Epithelial cell of proximal tubule (primary cell): ENCODE results near the gene FASN. TPM values are rescaled to one million over a fixed set of nuclear protein-coding genes. Genes with fewer than 3 reads are reported as not detected.

Source experiments
- DNase-seq: peaks from one replicate; pipeline ENCODE4 v3.0.0-alpha.2; 2011; ENCODE audit warnings: low read depth
- H3K4me3 ChIP-seq: 2 replicates; pipeline ENCODE4 v1.5.1; 2011; ENCODE audit warnings: low read depth, mild to moderate bottlenecking, low read length
- CTCF ChIP-seq: conservative IDR thresholded peaks from 2 replicates; pipeline ENCODE4 v1.5.1; 2012; ENCODE audit warnings: low read depth, mild to moderate bottlenecking, low read length
- total RNA-seq: library from RNA; depleted of rRNA; stranded (reverse); fragments of >200 nt; gene quantifications from 2 replicates; pipeline ENCODE4 v1.2.3, GENCODE V29; 2015

The FASN gene
- total RNA-seq, 1 donor from 2014 or later, result 94.7 TPM

GRCh38 chr17:82129095-82129494 is 31.1 kb upstream of the FASN start:
- H3K4me3 ChIP-seq, result no peak overlapping the region
- TF ChIP-seq CTCF, result peak; percentile 40
- no peak for DNase-seq

GRCh38 chr17:82128287-82128686 is 30.3 kb upstream of the FASN start:
- no peak for DNase-seq
- H3K4me3 ChIP-seq, result no peak overlapping the region
- no peak for TF ChIP-seq CTCF

- no peak for TF ChIP-seq CTCF
- DNase-seq, result no peak
- no peak overlapping the region for H3K4me3 ChIP-seq
Observed at GRCh38 chr17:82127704-82128103, 29.7 kb upstream of the FASN start.

GRCh38 chr17:82127315-82127595 is 29.2 kb upstream of the FASN start:
- no peak overlapping the region for H3K4me3 ChIP-seq
- TF ChIP-seq CTCF, result no peak
- DNase-seq, result no peak

GRCh38 chr17:82126556-82127314 is 28.7 kb upstream of the FASN start:
- no peak for TF ChIP-seq CTCF
- H3K4me3 ChIP-seq, result no peak overlapping the region
- no peak for DNase-seq

GRCh38 chr17:82124101-82124500 is 26.1 kb upstream of the FASN start:
- no peak overlapping the region for H3K4me3 ChIP-seq
- DNase-seq, result no peak
- TF ChIP-seq CTCF, result no peak
